Thymus (tissue), 11 donors: ENCODE measurements around the gene SNAP47. TPM values are rescaled to one million over a fixed set of nuclear protein-coding genes. Genes with fewer than 3 reads are reported as not detected.

Experiments used
- DNase-seq, 9 donors: peaks; one replicate each; pipeline ENCODE4 v3.0.0-alpha.2; 2013; ENCODE audit warnings: low spot score in 9 of 9, low read depth in 6 of 9, missing footprints in 1 of 9
- H3K27ac ChIP-seq, 2 donors: one replicate each; pipeline ENCODE4 v1.5.1; 2013; ENCODE audit warnings: control low read depth in 1 of 2, low read depth in 1 of 2, low read length in 1 of 2, mild to moderate bottlenecking in 1 of 2, moderate library complexity in 1 of 2
- H3K27me3 ChIP-seq, 2 donors: one replicate each; pipeline ENCODE4 v1.5.1; 2013; ENCODE audit warnings: low read length in 1 of 2; ENCODE audit not compliant: control insufficient read depth in 2 of 2, insufficient read depth in 1 of 2
- H3K36me3 ChIP-seq, 2 donors: one replicate each; pipeline ENCODE4 v1.5.1; 2013; ENCODE audit warnings: low read length in 1 of 2, mild to moderate bottlenecking in 1 of 2, moderate library complexity in 1 of 2; ENCODE audit not compliant: control insufficient read depth in 2 of 2, insufficient read depth in 2 of 2
- H3K4me1 ChIP-seq, 2 donors: one replicate each; pipeline ENCODE4 v1.5.1; 2013; ENCODE audit warnings: low read length in 2 of 2; ENCODE audit not compliant: control insufficient read depth in 2 of 2, insufficient read depth in 2 of 2
- H3K4me3 ChIP-seq, 2 donors: one replicate each; pipeline ENCODE4 v1.5.1; 2013; ENCODE audit warnings: low read length in 2 of 2, control low read depth in 1 of 2, mild to moderate bottlenecking in 1 of 2
- H3K9me3 ChIP-seq, 2 donors: one replicate each; pipeline ENCODE4 v1.5.1; 2013; ENCODE audit warnings: low read length in 1 of 2, mild to moderate bottlenecking in 1 of 2; ENCODE audit not compliant: control insufficient read depth in 2 of 2, insufficient read depth in 1 of 2
- WGBS: extraction: QIAGEN DNeasy Blood & Tissue Kit; methylation state at CpG from one replicate; pipeline ENCODE4 v1.1.7; 2013; 5-methylcytosine and 5-hydroxymethylcytosine counted together
- polyA plus RNA-seq: library from polyadenylated mRNA; stranded (reverse); fragments of 200-250 nt; gene quantifications from one replicate; pipeline ENCODE4 v1.2.3, GENCODE V29; 2013
- total RNA-seq: library from RNA; stranded (reverse); fragments of 120-200 nt; gene quantifications from one replicate; pipeline ENCODE4 v1.2.4, GENCODE V29; 2013
- donor health status: healthy.

The SNAP47 gene
- total and polyA plus RNA-seq, 2 donors: 17.3 to 27.2 TPM

GRCh38 chr1:227790034-227790400, 54.8 kb downstream of the SNAP47 start:
- DNase-seq: no peak
- H3K27me3 ChIP-seq: peaks cover 8 to 61% of the 10 kb centered on the region in 2 donors
- no peak overlapping the region for H3K4me3 ChIP-seq
- H3K27ac ChIP-seq: no peak overlapping the region
- no peaks in the 10 kb centered on the region for H3K9me3 ChIP-seq
- no peaks in the 10 kb centered on the region for H3K36me3 ChIP-seq
- 94% methylated on average over 2 of the region's 2 CpGs for WGBS
- H3K4me1 ChIP-seq: peaks cover 13 to 19% of the 10 kb centered on the region in 2 donors

DNA sequence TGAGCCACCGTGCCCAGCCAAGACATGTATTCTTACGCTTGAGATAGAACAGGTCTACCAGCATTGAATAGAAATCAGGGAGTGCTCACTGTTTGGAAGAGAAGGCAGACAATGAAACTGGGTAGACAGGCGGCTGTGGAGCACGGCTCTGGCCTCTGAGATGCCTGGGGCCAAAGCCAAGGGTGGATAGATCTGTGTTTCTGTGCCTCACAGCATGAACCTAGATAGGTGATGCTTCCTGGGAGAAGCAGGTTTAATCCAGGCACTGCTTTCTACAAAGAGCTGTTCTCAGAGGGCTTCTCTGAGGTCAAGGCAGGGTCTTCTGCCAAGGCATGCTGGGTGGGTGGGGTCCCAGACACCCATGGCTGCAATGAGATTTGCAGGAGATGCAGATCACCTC, 55.6 kb downstream of the SNAP47 start:
- Histone ChIP-seq H3K27me3 (peaks cover 8 to 57% of the 10 kb centered on the region in 2 donors), H3K27ac (no peak overlapping the region), H3K36me3 (no peaks in the 10 kb centered on the region), H3K9me3 (no peaks in the 10 kb centered on the region), H3K4me3 (no peak overlapping the region), H3K4me1 (peaks cover 13 to 19% of the 10 kb centered on the region in 2 donors)
- WGBS: 94% methylated on average over 4 of the region's 4 CpGs
- no peak for DNase-seq

GRCh38 chr1:227791425-227792143, 56.3 kb downstream of the SNAP47 start:
- no peaks in the 10 kb centered on the region for H3K36me3 ChIP-seq
- H3K4me3 ChIP-seq: no peak overlapping the region
- peaks cover 13 to 19% of the 10 kb centered on the region in 2 donors for H3K4me1 ChIP-seq
- WGBS: 97% methylated on average over 6 of the region's 6 CpGs
- H3K9me3 ChIP-seq: no peaks in the 10 kb centered on the region
- no peak for DNase-seq
- no peak overlapping the region for H3K27ac ChIP-seq
- H3K27me3 ChIP-seq: peaks cover 4 to 54% of the 10 kb centered on the region in 2 donors

DNA sequence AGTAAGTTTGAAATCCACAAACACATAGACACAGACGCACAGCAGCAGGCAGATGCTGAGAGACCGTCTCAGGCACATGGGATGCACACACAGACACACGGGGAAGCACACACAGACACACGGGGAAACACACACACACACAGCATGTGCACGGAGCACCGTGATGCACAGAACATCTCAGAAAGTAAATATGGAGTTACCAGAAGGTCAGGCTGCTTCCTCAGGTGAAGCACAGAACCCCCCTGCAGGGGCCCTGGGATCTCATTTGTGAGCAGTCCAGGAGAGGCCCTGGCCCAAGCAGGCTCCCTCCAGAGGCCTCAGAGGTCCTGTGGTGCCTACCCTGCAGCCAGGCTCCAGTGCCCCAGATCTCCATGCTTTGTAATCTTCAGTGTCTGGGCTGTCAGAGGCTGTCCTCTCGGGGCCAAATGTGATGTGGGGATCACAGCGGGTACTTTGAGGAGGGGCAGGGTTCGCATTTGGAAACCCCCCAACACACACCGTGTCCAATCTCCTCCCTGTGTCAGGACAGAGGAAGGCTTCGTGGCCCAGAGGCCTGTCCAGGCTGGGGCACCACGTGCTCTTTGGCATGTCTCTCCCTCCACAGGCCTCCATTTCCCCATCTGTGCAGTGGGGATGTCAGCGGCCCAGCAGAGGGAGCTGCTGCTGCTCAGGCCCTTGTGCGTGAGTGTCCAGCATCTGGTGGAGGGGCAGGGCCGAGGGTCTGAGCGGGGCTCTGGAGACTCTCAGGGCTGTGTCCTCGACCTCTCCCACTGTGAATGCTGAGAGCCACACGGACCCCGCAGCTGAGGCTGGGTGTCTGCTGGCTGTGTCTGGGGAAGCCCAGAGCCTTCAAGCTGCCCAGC, 57.2 kb downstream of the SNAP47 start:
- no peak for DNase-seq
- peaks cover 3 to 50% of the 10 kb centered on the region in 2 donors for H3K27me3 ChIP-seq
- WGBS: 95% methylated on average over 19 of the region's 19 CpGs
- H3K4me1 ChIP-seq: peaks cover 7 to 12% of the 10 kb centered on the region in 2 donors
- no peaks in the 10 kb centered on the region for H3K9me3 ChIP-seq
- H3K27ac ChIP-seq: no peak overlapping the region
- no peaks in the 10 kb centered on the region for H3K36me3 ChIP-seq
- H3K4me3 ChIP-seq: no peak overlapping the region

DNA sequence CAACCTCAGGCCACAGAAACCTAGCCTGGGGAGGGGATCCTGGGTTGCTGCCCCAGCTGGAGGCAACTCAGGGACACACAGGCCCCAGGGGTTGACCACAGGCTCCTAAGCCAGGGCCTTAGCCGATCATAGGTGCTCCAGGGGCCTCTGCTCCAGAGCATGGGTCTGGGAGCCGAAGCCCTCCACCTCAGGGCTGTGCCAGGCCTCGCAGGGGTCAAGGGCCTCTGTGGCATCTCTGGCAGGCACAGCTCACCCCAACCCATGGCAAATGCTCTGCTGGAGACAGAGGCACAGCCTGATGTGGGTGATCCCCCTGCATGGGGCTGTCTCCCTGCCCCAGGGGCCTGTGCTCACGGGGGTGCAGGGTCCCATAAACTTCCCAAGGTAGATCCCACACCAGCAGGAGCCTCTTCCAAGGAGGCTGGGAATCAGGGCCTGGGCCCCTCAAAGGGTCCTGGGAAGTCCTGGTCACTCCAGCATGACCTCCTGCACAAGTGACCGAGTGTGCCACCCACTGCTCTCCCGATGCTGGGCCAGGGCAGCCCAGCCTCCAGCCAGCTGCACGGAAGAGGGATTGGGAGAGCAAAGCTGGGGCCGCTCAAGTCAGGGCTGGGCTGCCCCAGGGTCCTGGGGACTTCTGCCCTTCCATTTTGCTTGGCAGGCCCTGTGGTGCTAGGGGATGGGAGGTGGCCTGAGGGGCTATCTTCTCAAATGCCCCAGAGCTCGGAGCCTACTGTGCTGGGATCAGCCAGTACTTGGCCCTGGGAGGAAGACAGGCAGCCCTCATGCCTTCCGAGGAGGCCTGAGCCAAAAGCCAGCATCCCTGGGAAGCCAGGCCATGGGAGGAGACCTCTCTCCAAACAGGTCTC, 58.1 kb downstream of the SNAP47 start:
- 93% methylated on average over 10 of the region's 10 CpGs for WGBS
- no peak overlapping the region for H3K4me3 ChIP-seq
- H3K9me3 ChIP-seq: no peaks in the 10 kb centered on the region
- DNase-seq: no peak
- peaks cover 3 to 48% of the 10 kb centered on the region in 2 donors for H3K27me3 ChIP-seq
- no peak overlapping the region for H3K27ac ChIP-seq
- peaks cover 7 to 8% of the 10 kb centered on the region in 2 donors for H3K4me1 ChIP-seq
- H3K36me3 ChIP-seq: no peaks in the 10 kb centered on the region

DNA sequence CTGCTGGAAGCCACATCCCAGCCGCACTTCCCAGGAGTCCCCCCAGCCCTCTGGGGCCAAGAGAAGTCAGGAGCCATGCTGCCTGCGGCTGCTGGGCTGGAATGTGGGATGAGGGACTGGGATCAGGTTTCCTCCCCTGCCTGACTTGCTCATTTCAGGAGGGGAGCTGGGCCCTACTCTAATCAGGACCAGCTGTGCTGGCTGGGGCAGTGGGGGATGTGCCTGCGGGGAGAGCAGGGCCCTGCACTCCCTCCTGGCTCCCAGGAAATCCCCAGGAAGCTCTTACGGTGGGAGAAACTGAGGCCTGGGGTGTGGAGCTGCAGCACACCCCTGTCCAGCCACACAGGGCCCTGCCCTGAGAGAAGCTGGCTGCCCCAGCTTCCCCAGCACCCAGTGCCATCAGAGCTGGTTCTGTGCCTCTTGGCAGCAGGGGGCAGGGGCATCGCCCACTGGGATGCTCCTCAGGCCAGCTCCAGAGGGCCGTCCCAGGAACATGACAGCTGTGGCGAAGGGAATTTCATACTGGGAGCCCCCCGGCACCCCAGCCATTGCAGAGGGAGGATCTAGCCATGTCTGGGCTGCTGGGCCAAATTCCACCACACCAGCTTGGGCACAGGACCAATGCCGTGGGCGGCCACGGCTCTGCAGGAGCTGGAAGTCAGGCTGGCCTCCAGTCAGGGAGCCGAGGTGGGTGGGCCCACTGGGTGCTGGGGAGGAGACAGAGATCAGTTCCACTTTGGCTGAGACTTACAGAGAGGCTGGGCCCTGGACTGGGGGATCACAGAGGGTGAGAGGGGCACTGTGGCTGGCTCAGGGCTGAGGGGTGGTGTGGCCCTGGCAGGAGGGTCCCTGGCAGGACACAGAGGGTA, 58.9 kb downstream of the SNAP47 start:
- DNase-seq: no peak
- Histone ChIP-seq H3K27ac (no peak overlapping the region), H3K4me1 (peaks cover 0 to 1% of the 10 kb centered on the region in 2 donors), H3K9me3 (no peaks in the 10 kb centered on the region), H3K4me3 (no peak overlapping the region), H3K27me3 (peaks cover 0 to 41% of the 10 kb centered on the region in 2 donors), H3K36me3 (no peaks in the 10 kb centered on the region)
- WGBS: 93% methylated on average over 12 of the region's 12 CpGs

DNA sequence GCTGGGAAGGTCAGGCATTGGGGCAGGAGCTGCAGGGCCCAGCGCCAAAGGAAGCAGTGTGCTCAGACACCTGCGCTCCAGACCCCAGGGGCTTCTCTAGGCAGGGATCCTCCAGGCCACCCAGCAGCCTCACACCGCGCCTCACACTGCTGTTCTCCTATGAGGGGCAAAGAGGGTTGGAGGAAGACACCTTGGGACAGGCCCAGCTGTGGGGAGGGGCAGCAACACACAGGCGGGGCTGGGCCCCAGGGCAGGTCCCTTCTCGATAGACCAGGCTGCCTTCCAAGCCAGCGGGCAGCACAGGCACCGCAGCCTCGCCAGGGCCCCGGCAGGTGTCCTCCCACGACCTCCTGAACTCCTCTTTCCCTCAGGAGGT, 59.6 kb downstream of the SNAP47 start:
- no peaks in the 10 kb centered on the region for H3K4me1 ChIP-seq

GRCh38 chr1:227795732-227796131, 60.5 kb downstream of the SNAP47 start:
- Histone ChIP-seq H3K27ac (no peak overlapping the region), H3K36me3 (no peaks in the 10 kb centered on the region), H3K27me3 (peaks cover 0 to 30% of the 10 kb centered on the region in 2 donors), H3K9me3 (no peaks in the 10 kb centered on the region), H3K4me3 (no peak overlapping the region), H3K4me1 (no peaks in the 10 kb centered on the region)
- WGBS: 79% methylated on average over 6 of the region's 6 CpGs
- no peak for DNase-seq

More for the DNA sequence above, 59.6 kb downstream of the SNAP47 start:
- Histone ChIP-seq H3K27ac (no peak overlapping the region), H3K4me3 (no peak overlapping the region), H3K9me3 (no peaks in the 10 kb centered on the region), H3K27me3 (peaks cover 0 to 35% of the 10 kb centered on the region in 2 donors), H3K36me3 (no peaks in the 10 kb centered on the region)
- no peak for DNase-seq
- 90% methylated on average over 11 of the region's 11 CpGs for WGBS
